COR-L47 (cell line): ENCODE measurements around the gene FNTB.
A peak's percentile ranks its signal among the peaks of the same experiment; 100 is the strongest.
"Not testable (repeated sequence)": the region's sequence is repeated elsewhere in the genome, so short reads cannot be mapped to it uniquely, and the experiment has no call there.

Experiments
- DNase-seq: peaks from one replicate; lab custom pipeline; 2025; lab: John Stamatoyannopoulos, UW

FNTB gene

GRCh38 chr14:65087835-65088234 is 101.1 kb downstream of the FNTB start:
- DNase-seq, result not testable (repeated sequence)

DNA sequence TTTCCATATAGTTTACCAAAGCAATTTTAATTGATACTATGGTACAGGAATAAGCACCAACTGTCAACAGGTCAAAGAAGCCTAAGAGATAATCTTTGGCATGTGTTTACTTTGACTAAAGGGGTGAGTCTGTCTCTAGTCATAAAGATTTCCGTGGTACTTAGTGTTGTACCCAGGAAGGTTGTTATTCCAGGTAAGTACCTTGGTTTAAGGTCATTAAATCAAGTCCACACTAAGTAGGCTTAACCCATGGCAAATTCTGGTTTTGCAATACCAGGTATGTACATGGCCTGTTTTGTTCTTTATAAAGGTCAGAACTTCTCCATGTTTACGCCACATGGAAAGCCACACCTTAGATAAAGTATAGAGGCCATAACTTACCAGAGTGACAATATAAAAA is 105.7 kb downstream of the FNTB start:
- no peak for DNase-seq

DNA sequence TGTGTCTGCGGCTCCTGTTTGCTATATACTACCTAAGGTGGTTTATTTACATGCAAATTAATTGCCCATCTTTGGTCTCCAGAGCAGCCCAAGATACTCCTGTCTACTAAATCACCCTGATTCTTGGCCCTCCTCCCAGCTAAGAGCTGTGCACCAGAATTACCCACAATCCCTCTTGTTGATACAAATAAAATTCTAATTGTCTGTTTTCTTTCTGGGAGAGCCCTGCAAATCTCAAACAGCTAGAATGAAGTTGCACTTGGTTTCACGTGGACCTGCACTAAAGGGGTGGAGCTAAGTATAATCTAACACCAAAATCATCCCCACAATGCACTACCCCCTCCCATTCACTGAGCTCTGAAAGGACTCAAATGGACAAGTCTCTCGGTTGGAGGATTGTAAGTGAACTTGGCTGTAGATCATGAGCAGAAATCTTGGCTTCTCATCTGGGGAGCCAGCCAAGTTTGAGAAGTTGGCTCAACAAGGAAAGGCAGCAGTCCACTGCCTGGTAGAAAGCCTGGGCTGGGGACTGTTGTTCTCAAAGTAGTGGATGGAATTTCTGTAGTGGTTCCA is 109.0 kb downstream of the FNTB start:
- peak; percentile 37 for DNase-seq

- DNase-seq, result no peak
Observed at GRCh38 chr14:65096323-65097089, 109.8 kb downstream of the FNTB start.

DNA sequence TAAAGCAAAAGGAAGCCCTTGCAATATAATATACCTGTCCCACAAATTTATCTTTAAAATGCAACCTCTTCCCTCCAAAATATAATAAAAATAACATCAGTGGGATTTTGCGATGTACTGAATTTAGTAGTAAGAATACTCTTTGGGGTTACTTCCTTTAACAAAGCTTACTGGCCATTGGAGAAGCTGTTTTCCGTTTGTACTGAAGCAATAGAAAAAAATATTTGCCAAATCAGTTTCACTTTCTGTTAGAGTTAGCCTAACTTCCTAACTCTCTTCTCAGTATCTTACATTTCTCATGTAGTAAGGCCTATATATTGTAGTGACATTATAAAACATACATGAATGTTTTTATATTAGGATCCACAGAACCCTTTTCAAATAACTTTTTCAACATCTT is 111.9 kb downstream of the FNTB start:
- no peak for DNase-seq

GRCh38 chr14:65100922-65101541 is 114.3 kb downstream of the FNTB start:
- no peak for DNase-seq

- no peak for DNase-seq
Observed at GRCh38 chr14:65101631-65102440, 115.1 kb downstream of the FNTB start.

DNA sequence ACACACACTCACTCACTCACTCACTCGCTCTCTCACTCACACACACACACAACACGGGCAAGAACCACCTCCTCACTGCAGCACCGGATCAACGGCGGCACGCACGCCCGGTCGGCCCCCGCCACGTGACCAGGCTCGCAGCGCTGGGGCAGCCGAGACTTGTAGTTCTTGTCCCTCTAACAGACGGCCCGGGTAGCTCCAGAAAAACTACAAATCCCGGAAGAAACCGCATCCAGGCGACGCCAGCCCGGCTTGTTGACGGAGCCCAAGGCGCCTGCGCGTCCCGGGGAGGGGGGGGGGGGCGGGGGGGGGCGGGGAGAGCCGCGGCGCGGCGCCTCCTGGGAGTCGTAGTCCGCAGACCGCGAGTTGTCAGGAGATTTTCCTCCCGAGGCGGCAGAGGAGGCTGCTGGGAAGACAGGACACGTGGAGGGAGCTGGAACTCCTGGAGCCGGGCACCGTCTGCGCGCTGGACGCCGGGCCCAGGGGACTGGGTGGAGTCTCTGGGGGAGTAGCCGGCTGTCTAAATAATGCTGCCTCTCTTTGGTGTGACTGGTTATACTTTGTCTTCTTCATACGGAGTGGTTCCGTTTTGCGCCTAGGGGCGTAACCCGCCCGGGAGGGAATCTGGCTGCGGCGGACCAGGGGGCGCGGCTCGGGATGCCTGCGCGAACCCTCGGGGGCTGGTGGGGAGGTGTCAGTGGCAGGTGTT is 115.9 kb downstream of the FNTB start, which contains the start of gene MAX:
TSS of gene MAX (minus strand) at position 77 of the 709 bp plus-strand sequence. CDS start 178 bp downstream, outside the sequence.
- DNase-seq, result peak; percentile 97

- DNase-seq, result peak; percentile 33
Observed at GRCh38 chr14:65103150-65103760, 116.6 kb downstream of the FNTB start.

DNA sequence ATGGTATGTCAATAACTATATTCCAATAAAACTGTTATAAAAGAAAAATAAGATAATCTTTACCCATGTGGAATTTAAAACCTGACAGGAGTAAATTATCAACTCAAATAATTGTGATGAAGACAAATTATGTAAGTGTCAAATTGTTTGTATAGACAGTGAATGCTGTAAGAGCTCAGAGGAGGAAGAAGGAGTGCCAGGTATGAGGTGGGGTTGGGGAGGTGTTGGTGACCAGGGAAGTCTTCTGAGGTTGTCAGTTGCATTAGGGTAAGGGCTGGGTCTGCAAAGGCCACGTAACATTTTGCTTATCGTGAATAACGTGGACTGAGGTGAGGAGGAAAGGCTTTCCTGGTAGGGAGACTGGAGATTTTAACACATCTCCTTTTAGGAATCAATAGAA is 118.1 kb downstream of the FNTB start:
- DNase-seq, result no peak

GRCh38 chr14:65106316-65106715 is 119.6 kb downstream of the FNTB start:
- no peak for DNase-seq

DNA sequence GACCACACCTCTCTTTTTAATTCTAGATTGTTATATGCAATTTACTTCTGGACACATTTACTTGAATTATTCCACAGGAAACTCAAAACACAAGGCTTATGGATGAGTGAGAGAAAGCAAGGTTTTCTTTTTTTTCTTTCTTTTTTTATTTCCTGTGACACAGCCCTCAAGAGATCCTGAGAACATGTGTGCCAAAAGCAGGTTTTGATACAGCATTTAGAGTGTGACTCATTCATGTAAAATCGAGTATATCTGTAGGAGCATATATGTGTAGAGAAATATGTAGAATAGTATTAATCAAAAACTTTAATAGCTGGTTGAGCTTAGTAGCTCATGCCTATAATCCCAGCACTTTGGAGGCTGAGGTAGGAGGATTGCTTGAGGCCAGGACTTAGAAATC is 120.0 kb downstream of the FNTB start:
- DNase-seq, result no peak

DNA sequence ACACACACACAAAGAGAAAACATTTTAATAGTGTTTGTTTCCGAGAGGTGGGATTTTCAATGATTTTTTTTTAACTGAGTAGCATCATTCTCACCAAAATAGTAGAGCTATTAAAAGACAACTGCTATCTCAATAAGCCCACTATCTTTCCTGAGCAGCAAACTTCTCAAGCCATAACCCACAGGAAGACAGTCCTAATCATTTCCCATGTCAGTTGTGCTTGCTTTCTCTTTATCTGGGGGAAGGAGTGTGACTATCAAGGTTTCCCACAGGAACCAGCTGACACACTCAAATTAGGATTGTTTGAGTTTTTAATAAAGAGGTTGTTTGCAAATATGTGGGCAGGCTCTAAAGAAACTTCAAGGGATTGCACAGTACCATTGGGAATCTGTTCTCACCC is 120.5 kb downstream of the FNTB start:
- DNase-seq, result no peak

DNA sequence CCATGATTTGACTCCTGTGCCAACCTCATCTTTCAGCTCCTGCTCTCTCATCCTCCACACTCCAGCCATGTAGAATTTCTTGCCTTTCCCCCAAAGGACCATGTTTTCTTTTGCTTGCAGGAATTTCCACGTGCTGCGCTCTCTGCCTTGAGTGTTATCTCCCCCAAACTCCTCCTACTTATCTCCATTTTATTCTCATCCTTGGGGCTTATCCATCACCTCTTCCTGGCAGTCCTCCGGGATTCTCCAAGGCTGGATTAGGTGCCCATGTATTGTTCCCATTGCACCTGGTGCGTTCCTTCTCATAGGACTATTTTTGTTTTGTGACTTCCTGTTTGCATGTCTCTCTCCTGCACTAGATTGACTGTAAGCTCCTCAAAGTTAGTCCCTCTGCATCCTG is 122.7 kb downstream of the FNTB start:
- DNase-seq, result no peak

DNA sequence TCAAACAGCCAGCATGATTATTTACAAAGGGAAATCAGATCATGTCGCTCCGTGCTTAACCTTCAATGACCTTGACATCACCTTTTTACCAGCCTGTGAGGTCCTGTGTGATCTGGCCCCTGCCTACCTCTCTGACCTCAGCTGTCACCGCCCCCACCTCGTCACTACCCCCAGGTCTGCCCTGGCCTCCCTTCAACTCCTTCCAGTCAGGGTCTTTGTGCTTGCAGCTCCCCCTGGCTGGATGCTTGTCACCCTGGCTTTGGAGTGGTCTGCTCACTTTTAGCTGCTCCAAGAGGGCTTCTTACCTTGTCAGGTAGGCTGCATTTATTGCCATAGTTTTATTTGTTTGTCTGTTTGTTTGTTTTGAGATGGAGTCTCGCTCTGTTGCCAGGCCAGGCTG is 123.8 kb downstream of the FNTB start:
- DNase-seq, result no peak
